Right lobe of liver (tissue), 6 donors: Measurements from ENCODE around the gene UMPS. TPM values are rescaled to one million over a fixed set of nuclear protein-coding genes. Genes with fewer than 3 reads are reported as not detected.

Source experiments
- ATAC-seq, 4 donors: fragments of 200-7000 bp; cut with Tn5 transposase; one replicate each; pipeline ENCODE4 v1.9.1; 2020; ENCODE audit warnings: mild to moderate bottlenecking in 4 of 4, moderate library complexity in 4 of 4
- DNase-seq, 3 donors: peaks; one replicate each; pipeline ENCODE4 v3.0.0-alpha.2; 2020
- H3K27ac ChIP-seq, 3 donors: fragments of 200-600 bp; one replicate each; pipeline ENCODE4 v1.8.0; 2022
- H3K27me3 ChIP-seq, 2 donors: fragments of 200-600 bp; one replicate each; pipeline ENCODE4 v1.8.0; 2022
- H3K36me3 ChIP-seq, 4 donors: fragments of 200-600 bp; sonication (generic) in 1 of 4; one replicate each; pipeline versions ENCODE4 v1.5.1 to v1.8.0; 2017 to 2022; ENCODE audit warnings: control low read depth in 1 of 4
- H3K4me1 ChIP-seq, 4 donors: fragments of 200-600 bp; sonication (generic) in 1 of 4; one replicate each; pipeline versions ENCODE4 v1.5.1 to v1.8.0; 2017 to 2022; ENCODE audit warnings: control low read depth in 1 of 4
- H3K4me3 ChIP-seq, 3 donors: fragments of 200-600 bp; one replicate each; pipeline ENCODE4 v1.8.0; 2022
- H3K9me3 ChIP-seq, 4 donors: fragments of 200-600 bp; sonication (generic) in 1 of 4; one replicate each; pipeline versions ENCODE4 v1.5.1 to v1.8.0; 2017 to 2022; ENCODE audit warnings: control low read depth in 1 of 4
- CTCF ChIP-seq, 4 donors: fragments of 200-600 bp in 3 of 4; fragments of 450-650 bp in 1 of 4; IDR thresholded peaks; one replicate each; pipeline versions ENCODE4 v1.5.1 to v1.8.0; 2016 to 2022; ENCODE audit warnings: antibody characterized with exemption in 4 of 4, mild to moderate bottlenecking in 2 of 4
- POLR2A ChIP-seq: fragments of 450-650 bp; IDR thresholded peaks from one replicate; pipeline ENCODE4 v1.6.1; 2017; ENCODE audit warnings: antibody characterized with exemption, mild to moderate bottlenecking
- WGBS: methylation state at CpG from one replicate; pipeline ENCODE4 v1.1.6; 2018; ENCODE audit warnings: low coverage, low lambda C conversion rate; ENCODE audit not compliant: insufficient coverage; ENCODE audit errors: missing lambda C conversion rate; 5-methylcytosine and 5-hydroxymethylcytosine counted together
- intact Hi-C, 2 donors: fragments of 100-400 bp; cut with DNase I; formaldehyde crosslinking; loops; one replicate each; pipeline versions ENCODE4 v1.11.2 to v1.14.1; 2022
- total RNA-seq, 6 experiments: library from RNA; depleted of rRNA in 2 of 6; stranded (reverse); fragments of >200 nt in 2 of 6; fragmentation: NEBNext Ultra II Directional in 3 of 6; extraction: Animal tissue kit (Norgen Biotek cat#: 25700) in 3 of 6; gene quantifications; one replicate each; pipeline versions ENCODE4 v1.1.0 to v1.2.4, GENCODE V29; 2016 to 2023
- donor health status: DM: no; HTN: yes; CAD: no.
- donor health status: DM: no; HTN: no; CAD: no.
- donor health status: DM: no; HTN: no; CAD: no.
- donor health status: DM: no; HTN: yes; CAD: no.
- donor health status: DM: no; HTN: yes; CAD: no.

Gene UMPS
- total RNA-seq, 6 experiments from 2014 or later, result 17.5 to 29.9 (median 25.5) TPM

- intact Hi-C loops, result no loop called here
- Histone ChIP-seq H3K9me3 (no peaks in the 10 kb centered on the region), H3K27me3 (no peaks in the 10 kb centered on the region), H3K27ac (no peak overlapping the region), H3K36me3 (peaks cover 0 to 19% (median 8%) of the 10 kb centered on the region in 4 donors), H3K4me3 (no peak overlapping the region), H3K4me1 (no peaks in the 10 kb centered on the region)
- ATAC-seq (peak in 1 of 4 donors; percentile 74), DNase-seq (no peak)
- TF ChIP-seq CTCF (IDR thresholded peaks at IDR 0.05) (no peak), POLR2A (no peak)
- 84% methylated on average over 9 of the region's 11 CpGs for WGBS
These were observed 15.9 kb upstream of the UMPS start for GRCh38 chr3:124714223-124714853.

- intact Hi-C loops, result no loop called here
- Histone ChIP-seq H3K4me3 (no peak overlapping the region), H3K9me3 (no peaks in the 10 kb centered on the region), H3K27me3 (no peaks in the 10 kb centered on the region), H3K4me1 (no peaks in the 10 kb centered on the region), H3K27ac (no peak overlapping the region), H3K36me3 (peaks cover 0 to 14% (median 7%) of the 10 kb centered on the region in 4 donors)
- no peak for TF ChIP-seq POLR2A
- TF ChIP-seq CTCF (IDR thresholded peaks at IDR 0.05), result no peak
- WGBS, result 73% methylated on average over 2 of the region's 2 CpGs
- DNase-seq (no peak), ATAC-seq (no peak)
These were observed 7.7 kb upstream of the UMPS start for GRCh38 chr3:124722589-124722988.

- ATAC-seq (peak; percentile 15 to 61 (median 48)), DNase-seq (peak in 2 of 3 donors; percentile 50 to 54)
- Histone ChIP-seq H3K4me1 (peaks cover 0 to 22% (median 7%) of the 10 kb centered on the region in 4 donors), H3K36me3 (peaks cover 0 to 9% (median 3%) of the 10 kb centered on the region in 4 donors), H3K27ac (peak overlapping the region; percentile 78 to 83 (median 79)), H3K27me3 (no peaks in the 10 kb centered on the region), H3K4me3 (peak overlapping the region; percentile 88 to 92 (median 89)), H3K9me3 (no peaks in the 10 kb centered on the region)
- 4% methylated on average over 13 of the region's 13 CpGs for WGBS
- TF ChIP-seq CTCF (IDR thresholded peaks at IDR 0.05) (no peak), POLR2A (no peak)
- intact Hi-C loops, result no loop called here
These were observed 667 bp downstream of the UMPS start for GRCh38 chr3:124730941-124731297.

GRCh38 chr3:124731760-124732159, 1.5 kb downstream of the UMPS start:
- intact Hi-C loops, result no loop called here
- peaks cover 0 to 11% (median 4%) of the 10 kb centered on the region in 4 donors for H3K36me3 ChIP-seq
- DNase-seq (no peak), ATAC-seq (no peak)
- no peak overlapping the region for H3K27ac ChIP-seq
- no peaks in the 10 kb centered on the region for H3K27me3 ChIP-seq
- no peak overlapping the region for H3K4me3 ChIP-seq
- no peak for TF ChIP-seq CTCF (IDR thresholded peaks at IDR 0.05)
- no peak for TF ChIP-seq POLR2A
- no peaks in the 10 kb centered on the region for H3K9me3 ChIP-seq
- peaks cover 0 to 22% (median 7%) of the 10 kb centered on the region in 4 donors for H3K4me1 ChIP-seq
- 70% methylated on average over 3 of the region's 4 CpGs for WGBS
